Liver (tissue), 9 donors: ENCODE measurements around the gene VWCE. TPM values are rescaled to one million over a fixed set of nuclear protein-coding genes. Genes with fewer than 3 reads are reported as not detected.
A peak's percentile ranks its signal among the peaks of the same experiment; 100 is the strongest.

ENCODE experiments used
- DNase-seq: peaks from one replicate; pipeline ENCODE4 v3.0.0-alpha.2; 2017; ENCODE audit warnings: low spot score
- H3K27ac ChIP-seq, 2 donors: one replicate each; pipeline ENCODE4 v1.7.0; 2013; ENCODE audit warnings: inconsistent platforms in 2 of 2, low read length in 2 of 2, control low read depth in 1 of 2, low read depth in 1 of 2, mild to moderate bottlenecking in 1 of 2
- H3K27me3 ChIP-seq, 4 donors: one replicate each; pipeline versions ENCODE4 v1.6.1 to v1.7.0; 2013; ENCODE audit warnings: low read length in 3 of 4, inconsistent platforms in 1 of 4, mild to moderate bottlenecking in 1 of 4, moderate library complexity in 1 of 4; ENCODE audit not compliant: control insufficient read depth in 4 of 4, insufficient read depth in 4 of 4
- H3K36me3 ChIP-seq, 4 donors: one replicate each; pipeline versions ENCODE4 v1.6.1 to v1.7.0; 2013; ENCODE audit warnings: low read length in 3 of 4, mild to moderate bottlenecking in 3 of 4, low read depth in 1 of 4, moderate library complexity in 1 of 4; ENCODE audit not compliant: control insufficient read depth in 4 of 4, insufficient read depth in 3 of 4
- H3K4me1 ChIP-seq, 4 donors: one replicate each; pipeline versions ENCODE4 v1.6.1 to v1.7.0; 2013; ENCODE audit warnings: low read length in 3 of 4, mild to moderate bottlenecking in 3 of 4, moderate library complexity in 1 of 4; ENCODE audit not compliant: control insufficient read depth in 4 of 4, insufficient read depth in 4 of 4
- H3K4me3 ChIP-seq, 3 donors: one replicate each; pipeline versions ENCODE4 v1.6.1 to v1.7.0; 2013; ENCODE audit warnings: low read length in 3 of 3, control low read depth in 1 of 3, low read depth in 1 of 3, mild to moderate bottlenecking in 1 of 3
- H3K9ac ChIP-seq, 2 donors: one replicate each; pipeline ENCODE4 v1.7.0; 2013; ENCODE audit warnings: low read length in 2 of 2, mild to moderate bottlenecking in 2 of 2, moderate library complexity in 2 of 2, control low read depth in 1 of 2, low read depth in 1 of 2
- H3K9me3 ChIP-seq, 4 donors: one replicate each; pipeline versions ENCODE4 v1.6.1 to v1.7.0; 2013; ENCODE audit warnings: low read length in 3 of 4; ENCODE audit not compliant: control insufficient read depth in 4 of 4
- EGR1 ChIP-seq, 2 donors: IDR thresholded peaks; 2 replicates each; pipeline ENCODE4 v1.6.1; 2016 to 2018; ENCODE audit warnings: antibody characterized with exemption in 2 of 2, low read depth in 2 of 2
- FOXA1 ChIP-seq: IDR thresholded peaks from 2 replicates; pipeline ENCODE4 v1.6.1; 2016; ENCODE audit warnings: antibody characterized with exemption
- FOXA2 ChIP-seq: IDR thresholded peaks from 2 replicates; pipeline ENCODE4 v1.6.1; 2016; ENCODE audit warnings: antibody characterized with exemption
- GABPA ChIP-seq, 2 donors: IDR thresholded peaks in 1 of 2; conservative IDR thresholded peaks in 1 of 2; 2 replicates each; pipeline ENCODE4 v1.6.1; 2016; ENCODE audit warnings: antibody characterized with exemption in 2 of 2, mild to moderate bottlenecking in 1 of 2, moderate library complexity in 1 of 2
- HNF4A ChIP-seq, 2 donors: conservative IDR thresholded peaks; 2 replicates each; pipeline ENCODE4 v1.6.1; 2016; ENCODE audit warnings: antibody characterized with exemption in 2 of 2, mild to moderate bottlenecking in 2 of 2
- HNF4G ChIP-seq: IDR thresholded peaks from 2 replicates; pipeline ENCODE4 v1.6.1; 2016; ENCODE audit warnings: antibody characterized with exemption
- JUND ChIP-seq, 2 donors: IDR thresholded peaks; 2 replicates each; pipeline ENCODE4 v1.6.1; 2016; ENCODE audit warnings: antibody characterized with exemption in 2 of 2
- NR2F2 ChIP-seq: IDR thresholded peaks from 2 replicates; pipeline ENCODE4 v1.6.1; 2016; ENCODE audit warnings: antibody characterized with exemption
- RAD21 ChIP-seq, 2 donors: IDR thresholded peaks; 2 replicates each; pipeline ENCODE4 v1.6.1; 2016; ENCODE audit warnings: antibody characterized with exemption in 2 of 2, mild to moderate bottlenecking in 2 of 2
- RXRA ChIP-seq, 2 donors: IDR thresholded peaks; 2 replicates each; pipeline ENCODE4 v1.6.1; 2017 to 2018; ENCODE audit warnings: antibody characterized with exemption in 2 of 2, mild to moderate bottlenecking in 1 of 2
- SP1 ChIP-seq: IDR thresholded peaks from 2 replicates; pipeline ENCODE4 v1.6.1; 2018; ENCODE audit warnings: antibody characterized with exemption, mild to moderate bottlenecking
- TAF1 ChIP-seq: conservative IDR thresholded peaks from 2 replicates; pipeline ENCODE4 v1.6.1; 2016; ENCODE audit warnings: antibody characterized with exemption, mild to moderate bottlenecking
- YY1 ChIP-seq: IDR thresholded peaks from 2 replicates; pipeline ENCODE4 v1.6.1; 2016; ENCODE audit warnings: antibody characterized with exemption, mild to moderate bottlenecking
- WGBS: extraction: QIAGEN DNeasy Blood & Tissue Kit; methylation state at CpG from one replicate; pipeline ENCODE4 v1.1.7; 2013; 5-methylcytosine and 5-hydroxymethylcytosine counted together
- polyA plus RNA-seq, 2 donors: library from polyadenylated mRNA; stranded (reverse) in 1 of 2; unstranded in 1 of 2; fragments of 200-250 nt in 1 of 2; fragments of >200 nt in 1 of 2; fragmentation: Nextera tagmentation in 1 of 2; extraction: Ambion mirVana in 1 of 2; gene quantifications; one replicate each; pipeline versions ENCODE4 v1.2.1 to v1.2.3, GENCODE V29; 2013 to 2015
- total RNA-seq, 2 donors: library from RNA; depleted of rRNA; stranded (reverse); fragments of >200 nt; gene quantifications; one replicate each; pipeline ENCODE4 v1.2.3, GENCODE V29; 2014
- TF ChIP-seq, protein P1 (sequence below): IDR thresholded peaks from 2 replicates; pipeline ENCODE4 v1.6.1; 2016; ENCODE audit warnings: antibody characterized with exemption
- TF ChIP-seq, protein P2 (sequence below): fragments of 150-350 bp; IDR thresholded peaks from 2 replicates; pipeline ENCODE4 v1.5.1; 2017; ENCODE audit warnings: improper control_type of control experiment, low read depth, low read length; ENCODE audit not compliant: missing input control
- TF ChIP-seq, protein P3 (sequence below): IDR thresholded peaks from 2 replicates; pipeline ENCODE4 v1.6.1; 2016; ENCODE audit warnings: antibody characterized with exemption
- TF ChIP-seq, protein P4 (sequence below): IDR thresholded peaks from 2 replicates; pipeline ENCODE4 v1.6.1; 2016; ENCODE audit warnings: antibody characterized with exemption, mild to moderate bottlenecking
- TF ChIP-seq, protein P5 (sequence below): IDR thresholded peaks from 2 replicates; pipeline ENCODE4 v1.6.1; 2016; ENCODE audit warnings: antibody characterized with exemption
- donor health status: healthy.
- donor health status: healthy.
- donor health status: healthy.
- donor health status: healthy.
- donor health status: healthy.

The VWCE gene
- total and polyA plus RNA-seq, 4 donors = 1.9 to 6.0 (median 2.7) TPM

DNA sequence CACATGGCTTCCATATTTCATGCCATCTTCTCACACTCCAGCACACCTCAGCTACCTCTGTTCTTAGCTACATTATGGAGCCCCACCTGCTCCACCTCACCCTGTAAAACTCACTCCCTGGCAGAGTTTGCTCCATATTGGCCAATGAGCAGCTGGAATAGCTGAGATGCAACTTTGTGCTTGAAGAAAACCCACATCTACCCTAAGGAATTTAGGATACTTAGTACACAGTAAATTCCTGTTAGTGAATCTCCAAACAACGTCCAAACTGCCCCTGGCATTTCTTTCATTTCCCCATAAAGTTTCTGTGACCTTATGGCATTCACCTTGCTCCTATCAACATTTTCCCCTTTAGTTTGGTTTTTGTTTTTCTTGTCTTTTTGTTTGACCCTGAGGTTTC, 2.2 kb upstream of the VWCE start:
- Histone ChIP-seq H3K36me3 (peaks cover 6 to 31% (median 25%) of the 10 kb centered on the region in 4 donors), H3K27ac (no peak overlapping the region), H3K4me1 (peaks cover 3 to 43% (median 27%) of the 10 kb centered on the region in 4 donors), H3K9me3 (no peaks in the 10 kb centered on the region), H3K4me3 (no peak overlapping the region), H3K27me3 (no peaks in the 10 kb centered on the region), H3K9ac (no peak overlapping the region)
- TF ChIP-seq, protein P1, sequence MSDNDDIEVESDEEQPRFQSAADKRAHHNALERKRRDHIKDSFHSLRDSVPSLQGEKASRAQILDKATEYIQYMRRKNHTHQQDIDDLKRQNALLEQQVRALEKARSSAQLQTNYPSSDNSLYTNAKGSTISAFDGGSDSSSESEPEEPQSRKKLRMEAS = no peak
- no peak for TF ChIP-seq TAF1
- 72% methylated on average over 1 of the region's 1 CpG for WGBS
- DNase-seq = no peak

DNA sequence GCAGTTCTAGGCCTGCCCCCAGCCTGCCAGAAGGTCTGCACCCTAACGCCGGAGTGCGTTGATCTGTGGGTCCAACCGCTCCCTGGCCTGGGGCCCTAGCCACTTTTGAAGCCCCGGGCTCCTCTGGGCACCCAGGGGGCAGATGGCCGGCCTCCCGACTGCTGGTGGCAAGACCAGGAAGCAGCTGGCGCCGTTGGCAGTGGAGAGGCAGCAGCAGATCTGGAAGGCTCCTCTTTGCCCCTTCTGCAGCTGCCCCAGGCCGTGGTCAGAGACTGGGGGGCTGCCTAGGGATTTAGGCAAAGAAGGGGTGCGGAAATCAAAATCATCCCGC, 445 bp upstream of the VWCE start:
- Histone ChIP-seq H3K27ac (peak overlapping the region in 1 of 2 donors; percentile 74), H3K4me1 (peaks cover 3 to 43% (median 27%) of the 10 kb centered on the region in 4 donors), H3K9ac (peak overlapping the region; percentile 24 to 62), H3K4me3 (peak overlapping the region in 2 of 3 donors; percentile 65 to 78), H3K9me3 (no peaks in the 10 kb centered on the region), H3K36me3 (peaks cover under 1 to 13% (median 9%) of the 10 kb centered on the region in 4 donors), H3K27me3 (no peaks in the 10 kb centered on the region)
- TF ChIP-seq, protein P2, sequence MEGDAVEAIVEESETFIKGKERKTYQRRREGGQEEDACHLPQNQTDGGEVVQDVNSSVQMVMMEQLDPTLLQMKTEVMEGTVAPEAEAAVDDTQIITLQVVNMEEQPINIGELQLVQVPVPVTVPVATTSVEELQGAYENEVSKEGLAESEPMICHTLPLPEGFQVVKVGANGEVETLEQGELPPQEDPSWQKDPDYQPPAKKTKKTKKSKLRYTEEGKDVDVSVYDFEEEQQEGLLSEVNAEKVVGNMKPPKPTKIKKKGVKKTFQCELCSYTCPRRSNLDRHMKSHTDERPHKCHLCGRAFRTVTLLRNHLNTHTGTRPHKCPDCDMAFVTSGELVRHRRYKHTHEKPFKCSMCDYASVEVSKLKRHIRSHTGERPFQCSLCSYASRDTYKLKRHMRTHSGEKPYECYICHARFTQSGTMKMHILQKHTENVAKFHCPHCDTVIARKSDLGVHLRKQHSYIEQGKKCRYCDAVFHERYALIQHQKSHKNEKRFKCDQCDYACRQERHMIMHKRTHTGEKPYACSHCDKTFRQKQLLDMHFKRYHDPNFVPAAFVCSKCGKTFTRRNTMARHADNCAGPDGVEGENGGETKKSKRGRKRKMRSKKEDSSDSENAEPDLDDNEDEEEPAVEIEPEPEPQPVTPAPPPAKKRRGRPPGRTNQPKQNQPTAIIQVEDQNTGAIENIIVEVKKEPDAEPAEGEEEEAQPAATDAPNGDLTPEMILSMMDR = no peak
- no peak for TF ChIP-seq SP1
- no peak for TF ChIP-seq FOXA2
- TF ChIP-seq EGR1 (IDR thresholded peaks at IDR 0.05; ENCODE audit: low read depth in 2 of 2) = no peak
- TF ChIP-seq, protein P1 = no peak
- TF ChIP-seq GABPA (IDR thresholded peaks at IDR 0.05 in 1 of 2, conservative IDR thresholded peaks at IDR 0.05 in 1 of 2) = no peak
- TF ChIP-seq RAD21 (IDR thresholded peaks at IDR 0.05) = no peak
- no peak for TF ChIP-seq JUND (IDR thresholded peaks at IDR 0.05)
- no peak for TF ChIP-seq TAF1
- no peak for TF ChIP-seq NR2F2
- TF ChIP-seq HNF4A (conservative IDR thresholded peaks at IDR 0.05) = no peak
- no peak for TF ChIP-seq FOXA1
- DNase-seq = no peak
- WGBS = 37% methylated on average over 12 of the region's 12 CpGs

DNA sequence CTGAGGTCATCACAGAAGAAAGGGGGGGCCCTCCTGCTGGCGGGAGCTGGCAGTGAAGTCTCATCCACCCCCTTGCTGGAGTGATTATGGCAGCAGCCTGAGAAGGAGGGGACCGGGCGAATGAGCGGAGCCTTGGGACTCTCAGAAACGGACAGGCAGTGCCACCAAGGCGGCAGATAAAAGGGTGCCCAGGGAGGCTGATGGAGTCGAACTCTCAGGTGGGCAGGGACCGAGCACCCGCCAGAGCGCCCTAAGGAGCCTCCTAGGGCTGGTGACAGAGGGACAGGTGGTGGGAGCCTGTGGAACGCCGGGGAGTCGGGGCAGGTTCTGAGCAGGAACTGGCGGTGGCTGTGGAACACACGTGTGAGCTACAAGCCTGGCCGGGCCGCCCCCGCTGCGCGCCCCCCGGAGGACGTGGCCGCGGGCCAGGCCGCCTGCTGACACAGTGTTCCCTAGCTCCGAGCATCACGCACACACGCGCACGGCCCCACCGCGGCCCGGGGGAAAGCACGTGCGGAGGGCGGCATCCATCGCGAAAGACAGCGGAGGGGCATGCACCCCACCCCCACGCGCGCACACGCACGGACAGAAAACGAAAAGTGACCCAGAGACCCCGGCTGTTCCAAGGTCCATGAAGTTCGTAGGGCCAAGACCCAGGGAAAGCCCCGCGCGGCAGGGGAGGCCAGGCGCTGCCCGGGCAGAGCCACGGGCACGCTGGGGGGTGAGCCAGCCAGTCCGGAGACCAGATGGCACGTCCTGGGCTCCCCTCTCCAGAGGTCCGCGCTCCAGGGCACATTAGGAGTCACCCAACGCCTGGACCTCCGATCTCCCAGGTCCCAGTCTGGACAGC, 1.0 kb downstream of the VWCE start:
- H3K4me1 ChIP-seq = peaks cover 3 to 42% (median 27%) of the 10 kb centered on the region in 4 donors
- no peaks in the 10 kb centered on the region for H3K9me3 ChIP-seq
- H3K9ac ChIP-seq = peak overlapping the region; percentile 62 to 64
- peak; percentile 68 for DNase-seq
- peak overlapping the region; percentile 35 to 78 (median 65) for H3K4me3 ChIP-seq
- no peaks in the 10 kb centered on the region for H3K36me3 ChIP-seq
- 1% methylated on average over 60 of the region's 60 CpGs for WGBS
- peak overlapping the region; percentile 1 to 74 for H3K27ac ChIP-seq
- H3K27me3 ChIP-seq = no peaks in the 10 kb centered on the region
- no peak for TF ChIP-seq NR2F2
- TF ChIP-seq RXRA (IDR thresholded peaks at IDR 0.05) = peak in 1 of 2 donors; percentile 7
- no peak for TF ChIP-seq HNF4G
- TF ChIP-seq RAD21 (IDR thresholded peaks at IDR 0.05) = no peak
- TF ChIP-seq, protein P3, sequence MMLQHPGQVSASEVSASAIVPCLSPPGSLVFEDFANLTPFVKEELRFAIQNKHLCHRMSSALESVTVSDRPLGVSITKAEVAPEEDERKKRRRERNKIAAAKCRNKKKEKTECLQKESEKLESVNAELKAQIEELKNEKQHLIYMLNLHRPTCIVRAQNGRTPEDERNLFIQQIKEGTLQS = no peak
- TF ChIP-seq TAF1 = no peak
- TF ChIP-seq, protein P4, sequence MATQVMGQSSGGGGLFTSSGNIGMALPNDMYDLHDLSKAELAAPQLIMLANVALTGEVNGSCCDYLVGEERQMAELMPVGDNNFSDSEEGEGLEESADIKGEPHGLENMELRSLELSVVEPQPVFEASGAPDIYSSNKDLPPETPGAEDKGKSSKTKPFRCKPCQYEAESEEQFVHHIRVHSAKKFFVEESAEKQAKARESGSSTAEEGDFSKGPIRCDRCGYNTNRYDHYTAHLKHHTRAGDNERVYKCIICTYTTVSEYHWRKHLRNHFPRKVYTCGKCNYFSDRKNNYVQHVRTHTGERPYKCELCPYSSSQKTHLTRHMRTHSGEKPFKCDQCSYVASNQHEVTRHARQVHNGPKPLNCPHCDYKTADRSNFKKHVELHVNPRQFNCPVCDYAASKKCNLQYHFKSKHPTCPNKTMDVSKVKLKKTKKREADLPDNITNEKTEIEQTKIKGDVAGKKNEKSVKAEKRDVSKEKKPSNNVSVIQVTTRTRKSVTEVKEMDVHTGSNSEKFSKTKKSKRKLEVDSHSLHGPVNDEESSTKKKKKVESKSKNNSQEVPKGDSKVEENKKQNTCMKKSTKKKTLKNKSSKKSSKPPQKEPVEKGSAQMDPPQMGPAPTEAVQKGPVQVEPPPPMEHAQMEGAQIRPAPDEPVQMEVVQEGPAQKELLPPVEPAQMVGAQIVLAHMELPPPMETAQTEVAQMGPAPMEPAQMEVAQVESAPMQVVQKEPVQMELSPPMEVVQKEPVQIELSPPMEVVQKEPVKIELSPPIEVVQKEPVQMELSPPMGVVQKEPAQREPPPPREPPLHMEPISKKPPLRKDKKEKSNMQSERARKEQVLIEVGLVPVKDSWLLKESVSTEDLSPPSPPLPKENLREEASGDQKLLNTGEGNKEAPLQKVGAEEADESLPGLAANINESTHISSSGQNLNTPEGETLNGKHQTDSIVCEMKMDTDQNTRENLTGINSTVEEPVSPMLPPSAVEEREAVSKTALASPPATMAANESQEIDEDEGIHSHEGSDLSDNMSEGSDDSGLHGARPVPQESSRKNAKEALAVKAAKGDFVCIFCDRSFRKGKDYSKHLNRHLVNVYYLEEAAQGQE = no peak
- no peak for TF ChIP-seq FOXA1
- no peak for TF ChIP-seq JUND (IDR thresholded peaks at IDR 0.05)
- TF ChIP-seq YY1 = peak; percentile 4
- TF ChIP-seq, protein P5, sequence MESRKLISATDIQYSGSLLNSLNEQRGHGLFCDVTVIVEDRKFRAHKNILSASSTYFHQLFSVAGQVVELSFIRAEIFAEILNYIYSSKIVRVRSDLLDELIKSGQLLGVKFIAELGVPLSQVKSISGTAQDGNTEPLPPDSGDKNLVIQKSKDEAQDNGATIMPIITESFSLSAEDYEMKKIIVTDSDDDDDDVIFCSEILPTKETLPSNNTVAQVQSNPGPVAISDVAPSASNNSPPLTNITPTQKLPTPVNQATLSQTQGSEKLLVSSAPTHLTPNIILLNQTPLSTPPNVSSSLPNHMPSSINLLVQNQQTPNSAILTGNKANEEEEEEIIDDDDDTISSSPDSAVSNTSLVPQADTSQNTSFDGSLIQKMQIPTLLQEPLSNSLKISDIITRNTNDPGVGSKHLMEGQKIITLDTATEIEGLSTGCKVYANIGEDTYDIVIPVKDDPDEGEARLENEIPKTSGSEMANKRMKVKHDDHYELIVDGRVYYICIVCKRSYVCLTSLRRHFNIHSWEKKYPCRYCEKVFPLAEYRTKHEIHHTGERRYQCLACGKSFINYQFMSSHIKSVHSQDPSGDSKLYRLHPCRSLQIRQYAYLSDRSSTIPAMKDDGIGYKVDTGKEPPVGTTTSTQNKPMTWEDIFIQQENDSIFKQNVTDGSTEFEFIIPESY = no peak
